ENCODE measurements around the gene MYRFL. TPM values are rescaled to one million over a fixed set of nuclear protein-coding genes. Genes with fewer than 3 reads are reported as not detected.

Gene MYRFL
- total RNA-seq, 1 experiment from 2014 or later, result not detected

DNA sequence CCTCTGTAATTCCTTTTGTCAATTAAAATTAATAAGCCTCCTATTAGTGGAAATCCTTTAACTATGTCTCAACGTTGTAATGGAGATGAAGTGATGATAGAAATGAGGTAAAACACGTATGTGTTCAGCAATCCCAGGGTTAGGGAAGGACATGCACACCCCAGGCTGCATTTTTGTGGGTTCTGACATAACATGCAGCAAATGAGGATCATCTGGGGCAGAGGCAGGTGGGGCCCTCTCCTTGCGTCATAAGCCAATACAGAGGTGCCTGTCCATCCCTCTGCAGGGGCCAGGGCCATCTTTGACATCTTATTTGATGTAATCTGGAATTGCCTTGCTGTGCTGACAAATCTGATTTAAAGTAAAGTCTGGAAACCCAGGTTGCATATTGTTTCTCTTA is 73.2 kb downstream of the MYRFL start:
- no peaks in the 10 kb centered on the region for H3K9me3 Mint-ChIP-seq (ENCODE audit: unreplicated experiment)
- intact Hi-C loops (cut with micrococcal nuclease), result no loop called here
- no peak overlapping the region for H3K27ac Mint-ChIP-seq (ENCODE audit: low read depth, unreplicated experiment)
- H3K27me3 Mint-ChIP-seq (ENCODE audit: insufficient read depth, unreplicated experiment), result no peaks in the 10 kb centered on the region
- no peak for TF ChIP-seq CTCF (IDR thresholded peaks at IDR 0.05; ENCODE audit: unreplicated experiment)
- no peak overlapping the region for H3K4me3 Mint-ChIP-seq (ENCODE audit: unreplicated experiment)
- no peaks in the 10 kb centered on the region for H3K36me3 Mint-ChIP-seq (ENCODE audit: insufficient read depth, unreplicated experiment)
- DNase-seq (ENCODE audit: unreplicated experiment), result no peak
- BruUV-seq (replicated peaks), result no TSS peak
- H3K4me1 Mint-ChIP-seq (ENCODE audit: insufficient read depth, unreplicated experiment), result peaks cover 10% of the 10 kb centered on the region
- ChIA-PET CTCF (interaction anchor here (0.7 to 4.3 kb wide), 4 partner anchors 19 to 850 kb away, joined by 3 to 38 read pairs (median 11); no protein-coding TSS in a partner anchor), POLR2A (interaction anchor here (0.8 to 1.3 kb wide), 4 partner anchors 13 to 346 kb away, joined by 3 to 4 read pairs (median 4); no protein-coding TSS in a partner anchor)

- Mint-ChIP-seq H3K4me3 (ENCODE audit: unreplicated experiment) (no peak overlapping the region), H3K4me1 (ENCODE audit: insufficient read depth, unreplicated experiment) (peaks cover 10% of the 10 kb centered on the region), H3K9me3 (ENCODE audit: unreplicated experiment) (no peaks in the 10 kb centered on the region), H3K27ac (ENCODE audit: low read depth, unreplicated experiment) (no peak overlapping the region), H3K27me3 (ENCODE audit: insufficient read depth, unreplicated experiment) (no peaks in the 10 kb centered on the region), H3K36me3 (ENCODE audit: insufficient read depth, unreplicated experiment) (peaks cover 7% of the 10 kb centered on the region)
- DNase-seq (ENCODE audit: unreplicated experiment), result peak; percentile 92
- ChIA-PET POLR2A (interaction anchor here (0.5 to 2.5 kb wide), 11 partner anchors 16 to 678 kb away, joined by 3 to 12 read pairs (median 5); partner anchors contain the start of gene CNOT2), CTCF (interaction anchor here (0.6 to 6.3 kb wide), 56 partner anchors 8 to 705 kb away, joined by 3 to 58 read pairs (median 4); no protein-coding TSS in a partner anchor)
- intact Hi-C loops (cut with micrococcal nuclease), result loop anchor here (1.0 to 5.0 kb wide), 4 partner anchors 66 to 677 kb away; partner anchors contain the start of gene CNOT2
- TF ChIP-seq CTCF (IDR thresholded peaks at IDR 0.05; ENCODE audit: unreplicated experiment), result peak; percentile 89
- BruUV-seq (replicated peaks), result no TSS peak
Measured at GRCh38 chr12:69900720-69901131, 75.7 kb downstream of the MYRFL start.

DNA sequence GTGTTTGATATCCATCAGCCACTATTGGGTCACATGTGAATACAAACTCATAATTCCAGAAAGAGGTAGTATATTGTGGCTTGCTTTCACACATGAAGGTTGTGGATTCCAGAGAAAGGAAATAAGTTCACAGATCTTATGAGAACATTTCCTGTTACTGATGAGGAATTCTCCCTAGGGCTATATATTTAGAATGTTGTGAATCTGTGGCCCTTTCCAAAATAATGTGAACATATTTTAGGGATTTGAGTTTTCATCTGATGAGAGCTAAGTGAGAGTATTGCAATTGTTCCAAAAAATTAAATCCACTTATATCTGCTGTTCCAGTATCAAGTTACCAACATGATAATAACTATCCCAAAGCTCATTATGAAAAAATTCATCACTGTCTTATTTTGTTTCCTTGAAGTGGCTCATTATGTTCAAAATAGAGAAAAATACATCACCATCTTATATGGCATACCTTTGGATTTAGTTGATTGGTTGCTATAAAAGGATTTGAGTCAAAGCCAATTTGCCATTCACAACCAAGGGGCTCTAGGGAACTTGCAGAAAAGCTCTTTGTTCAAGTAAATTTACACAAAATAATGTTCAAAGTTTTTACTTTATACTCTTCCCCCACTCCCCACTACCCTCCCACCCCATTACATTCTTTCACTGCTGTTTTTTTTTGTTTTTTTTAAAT is 76.3 kb downstream of the MYRFL start:
- Mint-ChIP-seq H3K4me1 (ENCODE audit: insufficient read depth, unreplicated experiment) (peaks cover 10% of the 10 kb centered on the region), H3K27me3 (ENCODE audit: insufficient read depth, unreplicated experiment) (no peaks in the 10 kb centered on the region), H3K9me3 (ENCODE audit: unreplicated experiment) (no peaks in the 10 kb centered on the region), H3K27ac (ENCODE audit: low read depth, unreplicated experiment) (no peak overlapping the region), H3K4me3 (ENCODE audit: unreplicated experiment) (no peak overlapping the region), H3K36me3 (ENCODE audit: insufficient read depth, unreplicated experiment) (peaks cover 7% of the 10 kb centered on the region)
- ChIA-PET CTCF (interaction anchor here (0.6 to 6.3 kb wide), 44 partner anchors 8 to 704 kb away, joined by 3 to 58 read pairs (median 4); no protein-coding TSS in a partner anchor), POLR2A (interaction anchor here (0.5 to 2.5 kb wide), 9 partner anchors 20 to 678 kb away, joined by 3 to 12 read pairs (median 3); partner anchors contain the start of gene CNOT2)
- DNase-seq (ENCODE audit: unreplicated experiment), result no peak
- TF ChIP-seq CTCF (IDR thresholded peaks at IDR 0.05; ENCODE audit: unreplicated experiment), result no peak
- intact Hi-C loops (cut with micrococcal nuclease), result loop anchor here (2.0 to 5.0 kb wide), 2 partner anchors 65 to 456 kb away; no protein-coding TSS in a partner anchor
- BruUV-seq (replicated peaks), result no TSS peak

- no peak overlapping the region for H3K27ac Mint-ChIP-seq (ENCODE audit: low read depth, unreplicated experiment)
- intact Hi-C loops (cut with micrococcal nuclease), result loop anchor here (5.0 kb wide), 1 partner anchor 454 kb away; no protein-coding TSS in a partner anchor
- no TSS peak for BruUV-seq (replicated peaks)
- peaks cover 7% of the 10 kb centered on the region for H3K36me3 Mint-ChIP-seq (ENCODE audit: insufficient read depth, unreplicated experiment)
- no peaks in the 10 kb centered on the region for H3K9me3 Mint-ChIP-seq (ENCODE audit: unreplicated experiment)
- CTCF ChIA-PET, result interaction anchor here (0.6 to 6.3 kb wide), 3 partner anchors 25 to 673 kb away, joined by 4 to 58 read pairs (median 4); no protein-coding TSS in a partner anchor
- POLR2A ChIA-PET, result interaction anchor here (0.6 to 1.2 kb wide), 3 partner anchors 99 to 377 kb away, joined by 3 read pairs; no protein-coding TSS in a partner anchor
- no peaks in the 10 kb centered on the region for H3K27me3 Mint-ChIP-seq (ENCODE audit: insufficient read depth, unreplicated experiment)
- no peak for DNase-seq (ENCODE audit: unreplicated experiment)
- no peak for TF ChIP-seq CTCF (IDR thresholded peaks at IDR 0.05; ENCODE audit: unreplicated experiment)
- no peak overlapping the region for H3K4me3 Mint-ChIP-seq (ENCODE audit: unreplicated experiment)
- H3K4me1 Mint-ChIP-seq (ENCODE audit: insufficient read depth, unreplicated experiment), result peaks cover 5% of the 10 kb centered on the region
Measured at GRCh38 chr12:69903548-69903947, 78.5 kb downstream of the MYRFL start.
